Measurements from ENCODE around the gene LSP1. TPM values are rescaled to one million over a fixed set of nuclear protein-coding genes. Genes with fewer than 3 reads are reported as not detected.

The LSP1 gene
- total RNA-seq, 3 donors from 2014 or later (not counting 1 experiment from before 2014, with no cell fraction given), result 487 to 595 (median 536) TPM

GRCh38 chr11:1858576-1858975 lies 5.7 kb downstream of the LSP1 start:
- Histone ChIP-seq H3K4me3 (ENCODE audit: low read length) (no peak overlapping the region), H3K27me3 (ENCODE audit: control insufficient read depth, insufficient read depth, low read length) (no peaks in the 10 kb centered on the region), H3K27ac (ENCODE audit: low read length) (no peak overlapping the region), H3K4me1 (ENCODE audit: control insufficient read depth, insufficient read depth, low read length) (peaks cover 76% of the 10 kb centered on the region), H3K9me3 (ENCODE audit: control insufficient read depth, insufficient read depth, low read length) (no peaks in the 10 kb centered on the region), H3K36me3 (ENCODE audit: control insufficient read depth, insufficient read depth, low read length) (peaks cover 29% of the 10 kb centered on the region)
- TF ChIP-seq CTCF (IDR thresholded peaks at IDR 0.05), result no peak
- DNase-seq (no peak), ATAC-seq (no peak)
- Mint-ChIP-seq H3K9me3 (no peaks in the 10 kb centered on the region), H3K27me3 (ENCODE audit: low read depth in 2 of 2) (no peaks in the 10 kb centered on the region), H3K36me3 (no peaks in the 10 kb centered on the region), H3K4me3 (no peak overlapping the region), H3K4me1 (peaks cover 0 to 27% of the 10 kb centered on the region in 2 donors), H3K27ac (peak overlapping the region; percentile 9 to 64)
- WGBS (ENCODE audit: insufficient coverage), result 98% methylated on average over 3 of the region's 7 CpGs
- intact Hi-C loops (cut with micrococcal nuclease), result no loop called here

- H3K27me3 ChIP-seq (ENCODE audit: control insufficient read depth, insufficient read depth, low read length), result no peaks in the 10 kb centered on the region
- H3K4me3 Mint-ChIP-seq, result no peak overlapping the region
- H3K36me3 ChIP-seq (ENCODE audit: control insufficient read depth, insufficient read depth, low read length), result peaks cover 31% of the 10 kb centered on the region
- ATAC-seq (no peak), DNase-seq (no peak)
- TF ChIP-seq CTCF (IDR thresholded peaks at IDR 0.05), result no peak
- no peak overlapping the region for H3K27ac ChIP-seq (ENCODE audit: low read length)
- H3K36me3 Mint-ChIP-seq, result no peaks in the 10 kb centered on the region
- intact Hi-C loops (cut with micrococcal nuclease), result no loop called here
- H3K9me3 Mint-ChIP-seq, result no peaks in the 10 kb centered on the region
- no peak overlapping the region for H3K4me3 ChIP-seq (ENCODE audit: low read length)
- WGBS (ENCODE audit: insufficient coverage), result 78% methylated on average over 4 of the region's 4 CpGs
- peak overlapping the region; percentile 9 to 64 for H3K27ac Mint-ChIP-seq
- H3K27me3 Mint-ChIP-seq (ENCODE audit: low read depth in 2 of 2), result no peaks in the 10 kb centered on the region
- H3K4me1 Mint-ChIP-seq, result peaks cover 0 to 23% of the 10 kb centered on the region in 2 donors
- H3K4me1 ChIP-seq (ENCODE audit: control insufficient read depth, insufficient read depth, low read length), result peaks cover 78% of the 10 kb centered on the region
- no peaks in the 10 kb centered on the region for H3K9me3 ChIP-seq (ENCODE audit: control insufficient read depth, insufficient read depth, low read length)
Measured at GRCh38 chr11:1859004-1859403, 6.1 kb downstream of the LSP1 start.

- no peak overlapping the region for H3K27ac ChIP-seq (ENCODE audit: low read length)
- no peak overlapping the region for H3K27ac Mint-ChIP-seq
- no peak for ATAC-seq
- H3K4me3 ChIP-seq (ENCODE audit: low read length), result no peak overlapping the region
- no peaks in the 10 kb centered on the region for H3K27me3 Mint-ChIP-seq (ENCODE audit: low read depth in 2 of 2)
- peaks cover 35% of the 10 kb centered on the region for H3K36me3 ChIP-seq (ENCODE audit: control insufficient read depth, insufficient read depth, low read length)
- H3K36me3 Mint-ChIP-seq, result no peaks in the 10 kb centered on the region
- DNase-seq, result no peak
- no peaks in the 10 kb centered on the region for H3K9me3 Mint-ChIP-seq
- intact Hi-C loops (cut with micrococcal nuclease), result no loop called here
- no peaks in the 10 kb centered on the region for H3K9me3 ChIP-seq (ENCODE audit: control insufficient read depth, insufficient read depth, low read length)
- peaks cover 0 to 19% of the 10 kb centered on the region in 2 donors for H3K4me1 Mint-ChIP-seq
- 100% methylated on average over 1 of the region's 1 CpG for WGBS (ENCODE audit: insufficient coverage)
- H3K4me3 Mint-ChIP-seq, result no peak overlapping the region
- H3K4me1 ChIP-seq (ENCODE audit: control insufficient read depth, insufficient read depth, low read length), result peaks cover 78% of the 10 kb centered on the region
- H3K27me3 ChIP-seq (ENCODE audit: control insufficient read depth, insufficient read depth, low read length), result no peaks in the 10 kb centered on the region
- no peak for TF ChIP-seq CTCF (IDR thresholded peaks at IDR 0.05)
Measured at GRCh38 chr11:1860108-1860507, 7.2 kb downstream of the LSP1 start.
